NT2/D1 (cell line): ENCODE data around the gene KRTAP1-5.

Experiments
- SUZ12 ChIP-seq: IDR thresholded peaks from 2 replicates; pipeline ENCODE4 v1.6.1; 2011; ENCODE audit not compliant: insufficient read length, insufficient read depth; ENCODE audit errors: extremely low read depth
- YY1 ChIP-seq: IDR thresholded peaks from 2 replicates; pipeline ENCODE4 v1.6.1; 2011; ENCODE audit not compliant: insufficient read length, insufficient read depth
- ZNF274 ChIP-seq: IDR thresholded peaks from 2 replicates; pipeline ENCODE4 v1.6.1; 2011; ENCODE audit warnings: mild to moderate bottlenecking, low read depth, low read length

DNA sequence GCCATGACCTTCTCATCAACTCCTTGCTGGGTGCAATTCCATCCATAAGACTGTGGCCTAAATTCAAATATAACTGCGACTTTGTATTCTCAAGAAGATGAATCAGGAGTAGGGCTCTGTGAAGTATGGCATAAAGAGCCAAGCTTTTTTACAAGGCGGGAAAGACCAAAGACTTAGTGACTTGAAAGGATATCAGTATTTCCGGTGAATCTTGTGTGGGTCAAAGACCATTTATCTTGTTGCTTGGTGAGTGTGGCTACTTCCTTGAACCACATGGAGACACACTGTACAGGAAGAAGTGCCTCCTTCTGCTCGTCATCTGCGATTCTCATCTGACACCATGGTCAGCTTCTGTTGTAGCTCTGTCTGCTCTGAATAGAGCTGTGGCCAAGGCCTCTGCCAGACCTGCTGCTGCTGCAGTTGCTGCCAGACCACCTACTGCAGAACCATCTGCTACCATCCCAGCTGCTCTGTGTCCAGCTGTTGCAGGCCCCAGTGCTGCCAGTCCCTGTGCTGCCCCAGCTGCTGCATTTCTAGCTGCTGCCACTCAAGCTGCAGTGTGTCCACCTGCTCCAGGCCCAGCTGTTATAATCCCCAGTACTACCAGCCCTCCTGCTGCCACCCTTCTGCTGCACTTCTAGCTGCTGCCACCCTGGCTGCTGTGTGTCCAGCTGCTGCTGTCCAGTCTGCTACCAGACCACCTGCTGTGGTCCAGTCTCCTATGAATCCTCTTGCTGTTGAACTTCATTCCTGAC, 44.8 kb upstream of the KRTAP1-5 start:
- TF ChIP-seq SUZ12 (no peak), YY1 (no peak), ZNF274 (no peak)
